OCI-LY1 (cell line): Measurements from ENCODE around the gene RPL35.
A peak's percentile ranks its signal among the peaks of the same experiment; 100 is the strongest.

Experiments
- H2AFZ ChIP-seq: fragments of 200-600 bp; sonication (generic), shearing (Covaris generic); 2 replicates; pipeline ENCODE4 v1.6.0; 2014; ENCODE audit warnings: antibody characterized with exemption, mild to moderate bottlenecking, low read length
- H3F3A ChIP-seq: fragments of 200-600 bp; sonication (generic), shearing (Covaris generic); 2 replicates; pipeline ENCODE4 v1.6.0; 2014; ENCODE audit warnings: mild to moderate bottlenecking, antibody characterized with exemption, low read length, moderate library complexity; ENCODE audit not compliant: insufficient read depth
- H3K27ac ChIP-seq: fragments of 200-600 bp; sonication (generic); 2 replicates; pipeline ENCODE4 v1.5.1; 2014; ENCODE audit warnings: low read length, mixed run types, mild to moderate bottlenecking, low read depth; ENCODE audit not compliant: poor library complexity, severe bottlenecking
- H3K27me3 ChIP-seq: fragments of 200-600 bp; sonication (generic); 2 replicates; pipeline ENCODE4 v1.6.0; 2014; ENCODE audit warnings: antibody characterized with exemption, mild to moderate bottlenecking, low read length, moderate library complexity; ENCODE audit not compliant: insufficient read depth
- H3K36me3 ChIP-seq: fragments of 200-600 bp; sonication (generic); 2 replicates; pipeline ENCODE4 v1.6.1; 2014; ENCODE audit warnings: mild to moderate bottlenecking, antibody characterized with exemption, low read length, moderate library complexity, mixed read lengths; ENCODE audit not compliant: insufficient read depth
- H3K4me1 ChIP-seq: fragments of 200-600 bp; sonication (generic); 2 replicates; pipeline ENCODE4 v1.5.1; 2014; ENCODE audit warnings: mild to moderate bottlenecking, low read length, moderate library complexity; ENCODE audit not compliant: insufficient read depth, severe bottlenecking
- H3K4me2 ChIP-seq: fragments of 200-600 bp; sonication (generic), shearing (Covaris generic); 2 replicates; pipeline ENCODE4 v1.6.1; 2014; ENCODE audit warnings: low read length
- H3K4me3 ChIP-seq: fragments of 200-600 bp; sonication (generic); 2 replicates; pipeline ENCODE4 v1.5.1; 2014; ENCODE audit warnings: low read length, low read depth, mild to moderate bottlenecking, mixed read lengths; ENCODE audit not compliant: poor library complexity, severe bottlenecking
- H3K79me2 ChIP-seq: fragments of 200-600 bp; shearing (Covaris generic); 2 replicates; pipeline ENCODE4 v1.6.1; 2016; ENCODE audit warnings: mixed run types, low read length, mixed read lengths; ENCODE audit not compliant: insufficient read depth
- H3K9ac ChIP-seq: fragments of 200-600 bp; sonication (generic), shearing (Covaris generic); 2 replicates; pipeline ENCODE4 v1.6.1; 2014; ENCODE audit warnings: mild to moderate bottlenecking, low read length, mixed read lengths
- H3K9me2 ChIP-seq: fragments of 200-600 bp; sonication (generic), shearing (Covaris generic); 2 replicates; pipeline ENCODE4 v1.6.1; 2014; ENCODE audit warnings: low read depth, mild to moderate bottlenecking, low read length, mixed read lengths
- H3K9me3 ChIP-seq: fragments of 200-600 bp; shearing (Covaris generic); 2 replicates; pipeline ENCODE4 v1.6.1; 2014; ENCODE audit warnings: low read length, mixed read lengths
- H4K20me1 ChIP-seq: fragments of 200-600 bp; sonication (generic), shearing (Covaris generic); 2 replicates; pipeline ENCODE4 v1.6.0; 2016; ENCODE audit warnings: mild to moderate bottlenecking, low read length; ENCODE audit not compliant: insufficient read depth
- EZH2 ChIP-seq: fragments of 200-600 bp; sonication (generic), shearing (Covaris generic); IDR thresholded peaks from 2 replicates; pipeline ENCODE4 v1.8.0; 2017; ENCODE audit warnings: borderline replicate concordance, mixed run types, mild to moderate bottlenecking, antibody characterized with exemption, low read length, moderate library complexity, mixed read lengths
- TF ChIP-seq, protein P1 (sequence below): fragments of 200-600 bp; sonication (generic), shearing (Covaris generic); IDR thresholded peaks from 2 replicates; pipeline ENCODE4 v1.5.1; 2017; ENCODE audit warnings: mild to moderate bottlenecking, antibody characterized with exemption, low read length, moderate library complexity, mixed read lengths

Gene RPL35

DNA sequence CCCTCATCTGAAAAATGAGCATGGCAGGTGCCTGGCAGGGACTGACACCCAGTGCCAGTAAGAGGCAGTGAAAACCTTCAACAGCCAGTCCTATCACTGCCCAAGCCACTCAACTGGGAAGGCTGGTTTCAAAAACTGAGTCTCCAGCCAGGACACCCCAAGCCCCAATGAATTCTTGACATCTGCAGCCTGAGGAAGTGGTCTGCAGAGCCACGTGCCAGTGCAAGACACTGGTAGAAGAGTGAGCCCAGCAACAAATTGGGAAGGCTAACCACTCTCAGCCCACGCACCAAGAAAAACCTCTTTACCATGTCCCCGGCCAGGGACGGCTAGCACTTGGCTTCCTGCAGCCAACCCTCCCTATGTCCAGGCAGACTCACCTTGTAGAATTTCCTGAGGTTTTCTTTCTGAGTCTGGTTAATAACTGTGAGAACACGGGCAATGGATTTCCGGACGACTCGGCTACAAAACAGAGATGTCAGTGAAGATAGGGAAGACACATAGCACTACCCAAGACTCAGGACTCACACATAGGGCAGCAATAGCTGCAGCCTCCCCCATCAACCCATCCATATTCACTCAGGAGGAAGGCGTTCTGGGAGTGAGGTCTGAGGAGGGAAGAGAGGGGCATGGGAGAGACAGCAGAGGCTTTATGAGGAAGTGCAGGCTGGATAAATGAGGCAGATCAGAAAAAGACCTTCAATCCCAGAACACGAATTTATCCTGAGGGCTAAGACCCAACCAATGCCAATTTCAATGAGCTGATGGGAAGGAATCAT, 1.8 kb downstream of the RPL35 start:
- peak overlapping the region; percentile 95 for H3K4me2 ChIP-seq
- 0 out of 2 replicates have a peak, but pooled peaks cover 15% of the 10 kb centered on the region for H3F3A ChIP-seq
- H3K27me3 ChIP-seq, result no peaks in the 10 kb centered on the region
- H3K9me3 ChIP-seq, result no peaks in the 10 kb centered on the region
- H3K36me3 ChIP-seq, result peaks cover 56% of the 10 kb centered on the region
- no peaks in the 10 kb centered on the region for H4K20me1 ChIP-seq
- peaks cover 17% of the 10 kb centered on the region for H3K79me2 ChIP-seq
- no peaks in the 10 kb centered on the region for H3K9me2 ChIP-seq
- TF ChIP-seq, protein P1, sequence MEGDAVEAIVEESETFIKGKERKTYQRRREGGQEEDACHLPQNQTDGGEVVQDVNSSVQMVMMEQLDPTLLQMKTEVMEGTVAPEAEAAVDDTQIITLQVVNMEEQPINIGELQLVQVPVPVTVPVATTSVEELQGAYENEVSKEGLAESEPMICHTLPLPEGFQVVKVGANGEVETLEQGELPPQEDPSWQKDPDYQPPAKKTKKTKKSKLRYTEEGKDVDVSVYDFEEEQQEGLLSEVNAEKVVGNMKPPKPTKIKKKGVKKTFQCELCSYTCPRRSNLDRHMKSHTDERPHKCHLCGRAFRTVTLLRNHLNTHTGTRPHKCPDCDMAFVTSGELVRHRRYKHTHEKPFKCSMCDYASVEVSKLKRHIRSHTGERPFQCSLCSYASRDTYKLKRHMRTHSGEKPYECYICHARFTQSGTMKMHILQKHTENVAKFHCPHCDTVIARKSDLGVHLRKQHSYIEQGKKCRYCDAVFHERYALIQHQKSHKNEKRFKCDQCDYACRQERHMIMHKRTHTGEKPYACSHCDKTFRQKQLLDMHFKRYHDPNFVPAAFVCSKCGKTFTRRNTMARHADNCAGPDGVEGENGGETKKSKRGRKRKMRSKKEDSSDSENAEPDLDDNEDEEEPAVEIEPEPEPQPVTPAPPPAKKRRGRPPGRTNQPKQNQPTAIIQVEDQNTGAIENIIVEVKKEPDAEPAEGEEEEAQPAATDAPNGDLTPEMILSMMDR, result no peak
- no peak for TF ChIP-seq EZH2
- H3K4me1 ChIP-seq, result peaks cover 45% of the 10 kb centered on the region
- H3K4me3 ChIP-seq, result peak overlapping the region; percentile 96
- H3K9ac ChIP-seq, result peak overlapping the region; percentile 95
- no peak overlapping the region for H3K27ac ChIP-seq
- no peak overlapping the region for H2AFZ ChIP-seq

DNA sequence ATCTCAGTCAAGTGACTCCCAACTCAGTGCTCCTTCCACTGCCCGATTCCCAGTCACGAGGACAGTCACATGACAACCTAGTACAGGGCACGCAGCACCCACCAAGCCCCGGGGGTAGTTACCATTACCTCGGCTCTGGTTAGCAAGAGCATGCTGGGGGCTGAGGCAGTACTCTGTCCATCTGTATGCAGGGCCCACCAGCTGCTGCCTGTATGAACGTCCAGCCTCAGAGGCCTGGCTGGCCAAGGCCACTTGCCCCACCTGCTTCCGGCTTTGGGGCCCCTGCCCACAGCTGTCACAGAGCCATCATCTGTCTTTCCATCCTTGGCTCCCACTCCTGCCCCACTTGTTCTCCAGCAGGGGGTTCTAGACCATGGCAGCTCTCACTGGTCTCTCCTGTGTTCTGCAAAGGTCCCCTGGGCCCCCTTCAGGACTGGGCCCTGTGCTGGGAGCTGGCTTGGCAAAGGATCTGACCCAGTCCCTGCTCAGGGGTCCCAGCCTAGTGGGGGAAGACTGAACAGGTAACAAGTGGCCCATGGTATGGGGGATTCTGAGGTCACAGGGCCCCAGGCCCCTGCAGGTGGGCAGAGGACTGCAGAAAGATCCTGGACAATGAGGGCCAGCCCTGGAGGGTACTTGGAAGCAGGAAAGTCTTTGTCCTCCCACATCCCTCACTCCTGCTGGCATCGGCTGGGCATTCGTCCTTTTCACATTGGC, 3.3 kb downstream of the RPL35 start:
- Histone ChIP-seq H3F3A (0 out of 2 replicates have a peak, but pooled peaks cover 19% of the 10 kb centered on the region), H3K9ac (no peak overlapping the region; the same call in 1 of the 2 replicates), H3K27ac (peak overlapping the region; percentile 54), H3K4me3 (peak overlapping the region; percentile 96), H3K9me3 (no peaks in the 10 kb centered on the region), H3K27me3 (no peaks in the 10 kb centered on the region), H3K4me2 (peak overlapping the region; percentile 95; the same call in 1 of the 2 replicates), H4K20me1 (no peaks in the 10 kb centered on the region), H3K79me2 (peaks cover 17% of the 10 kb centered on the region), H3K4me1 (peaks cover 42% of the 10 kb centered on the region), H3K9me2 (no peaks in the 10 kb centered on the region), H2AFZ (no peak overlapping the region), H3K36me3 (peaks cover 56% of the 10 kb centered on the region)
- TF ChIP-seq, protein P1, result 0 out of 2 replicates have a peak, but pooled peaks have one; percentile 25
- TF ChIP-seq EZH2, result no peak

DNA sequence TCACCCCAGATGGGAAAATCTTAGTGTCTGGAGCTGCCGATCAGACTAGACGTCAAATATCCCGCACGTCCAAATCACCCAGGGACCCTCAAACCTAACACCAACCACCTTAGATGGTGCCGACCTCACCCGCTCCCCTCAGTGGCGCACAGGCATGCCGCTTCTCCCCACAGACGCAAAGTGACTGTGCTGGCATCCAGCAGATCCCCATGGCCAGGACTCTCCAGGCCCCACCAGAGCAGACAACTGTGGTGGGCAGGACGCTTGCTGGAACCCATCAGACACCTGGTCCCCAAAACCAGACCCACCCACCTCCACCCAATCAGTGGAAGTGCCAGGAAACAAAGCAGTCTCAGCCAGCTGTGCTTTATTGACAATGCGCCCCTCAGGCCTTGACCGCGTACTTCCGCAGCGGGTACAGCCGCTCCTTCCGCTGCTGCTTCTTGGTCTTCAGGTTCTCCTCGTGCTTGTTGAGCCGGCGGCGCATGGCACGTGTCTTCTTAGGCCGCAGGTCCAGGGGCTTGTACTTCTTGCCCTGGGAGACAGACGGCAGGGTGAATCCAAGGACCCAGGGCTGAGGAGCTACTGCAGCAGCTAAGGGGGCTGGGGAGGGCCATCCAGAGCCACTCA, 4.1 kb downstream of the RPL35 start:
- H4K20me1 ChIP-seq, result no peaks in the 10 kb centered on the region
- no peak overlapping the region for H3K9ac ChIP-seq
- H3K27me3 ChIP-seq, result no peaks in the 10 kb centered on the region
- H3K9me2 ChIP-seq, result no peaks in the 10 kb centered on the region
- H3K79me2 ChIP-seq, result peaks cover 17% of the 10 kb centered on the region
- peak overlapping the region; percentile 54 for H3K27ac ChIP-seq
- H2AFZ ChIP-seq, result no peak overlapping the region
- H3K9me3 ChIP-seq, result no peaks in the 10 kb centered on the region
- TF ChIP-seq EZH2, result no peak
- TF ChIP-seq, protein P1, result no peak
- peaks cover 56% of the 10 kb centered on the region for H3K36me3 ChIP-seq
- H3K4me3 ChIP-seq, result peak overlapping the region; percentile 12
- peaks cover 42% of the 10 kb centered on the region for H3K4me1 ChIP-seq
- 0 out of 2 replicates have a peak, but pooled peaks cover 19% of the 10 kb centered on the region for H3F3A ChIP-seq
- no peak overlapping the region for H3K4me2 ChIP-seq
